K562 (cell line): ENCODE results near the gene ENOSF1. TPM values are rescaled to one million over a fixed set of nuclear protein-coding genes. Genes with fewer than 3 reads are reported as not detected.
A peak's percentile ranks its signal among the peaks of the same experiment; 100 is the strongest.

Experiments used
- AFF4 ChIP-seq: sonication (generic); formaldehyde crosslinking; IDR thresholded peaks from 2 replicates; pipeline ENCODE4 v1.8.0; 2023; ENCODE audit warnings: mild to moderate bottlenecking, missing genetic modification reagents
- MAZ ChIP-seq, 2 experiments: fragments of 450-650 bp in 1 of 2; sonication (generic) in 1 of 2; formaldehyde crosslinking; IDR thresholded peaks in 1 of 2; conservative IDR thresholded peaks in 1 of 2; 2 replicates each; pipeline versions ENCODE4 v1.4.0 to v1.5.0; 2020; ENCODE audit warnings: mild to moderate bottlenecking in 1 of 2, missing genetic modification reagents in 1 of 2
- MYBL2 ChIP-seq, 2 experiments: fragments of 450-650 bp in 1 of 2; sonication (generic) in 1 of 2; formaldehyde crosslinking in 1 of 2; IDR thresholded peaks; 2 replicates each; pipeline versions ENCODE4 v1.6.1 to v1.8.1; 2017 to 2022; ENCODE audit warnings: borderline replicate concordance in 1 of 2, inconsistent platforms in 1 of 2, low read depth in 1 of 2, mild to moderate bottlenecking in 1 of 2, missing genetic modification reagents in 1 of 2, moderate library complexity in 1 of 2
- RNF2 ChIP-seq: sonication (generic); IDR thresholded peaks from 2 replicates; pipeline ENCODE4 v1.6.1; 2016
- TCF3 ChIP-seq: sonication (generic); formaldehyde crosslinking; IDR thresholded peaks from 2 replicates; pipeline ENCODE4 v1.4.0; 2020; ENCODE audit warnings: mild to moderate bottlenecking, missing genetic modification reagents
- TRIM28 ChIP-seq: fragments of 450-650 bp; IDR thresholded peaks from 2 replicates; pipeline ENCODE4 v1.6.1; 2017
- ZNF830 ChIP-seq: fragments of 250-450 bp; sonication (Bioruptor Pico); IDR thresholded peaks from 2 replicates; pipeline ENCODE4 v1.5.0; 2021; ENCODE audit warnings: mild to moderate bottlenecking
- polyA plus RNA-seq, 8 experiments: library from polyadenylated mRNA; depleted of rRNA in 4 of 8; stranded (reverse) in 5 of 8; unstranded in 3 of 8; fragments of >200 nt; fragmentation: Nextera tagmentation in 2 of 8; fragmentation: Illumina TruSeq in 1 of 8; extraction: Ambion mirVana in 2 of 8; extraction: Trizol in 1 of 8; gene quantifications; 2 replicates each; pipeline versions ENCODE4 v1.2.1 to v1.2.3, GENCODE V29; 2011 to 2014; ENCODE audit warnings: inconsistent platforms in 1 of 8, missing spikeins in 1 of 8
- total RNA-seq, 7 experiments: library from RNA; depleted of rRNA in 6 of 7; stranded (reverse); fragments of >200 nt in 6 of 7; fragmentation: Illumina TruSeq in 2 of 7; extraction: Trizol in 2 of 7; gene quantifications; 2 replicates each; pipeline versions ENCODE4 v1.2.1 to v1.2.3, GENCODE V29; 2011 to 2021; ENCODE audit warnings: low replicate concordance in 1 of 7
- TF ChIP-seq, protein P1 (sequence below): fragments of 250-450 bp; sonication (Bioruptor Pico); IDR thresholded peaks from 2 replicates; pipeline ENCODE4 v1.4.0; 2020; ENCODE audit warnings: mild to moderate bottlenecking, moderate library complexity
- TF ChIP-seq, protein P2 (sequence below), 2 experiments: fragments of 450-650 bp; IDR thresholded peaks; 2 replicates each; pipeline ENCODE4 v1.6.1; 2016
- TF ChIP-seq, protein P3 (sequence below): sonication (generic); formaldehyde crosslinking; IDR thresholded peaks from 2 replicates; pipeline ENCODE4 v1.8.0; 2023; ENCODE audit warnings: missing genetic modification reagents, mild to moderate bottlenecking, borderline replicate concordance

Gene ENOSF1
- total and polyA plus RNA-seq, 9 of the 15 experiments (the other 6 are each of a cell fraction or from before 2014, with no cell fraction given) = 15.5 to 66.4 (median 46.5) TPM

DNA sequence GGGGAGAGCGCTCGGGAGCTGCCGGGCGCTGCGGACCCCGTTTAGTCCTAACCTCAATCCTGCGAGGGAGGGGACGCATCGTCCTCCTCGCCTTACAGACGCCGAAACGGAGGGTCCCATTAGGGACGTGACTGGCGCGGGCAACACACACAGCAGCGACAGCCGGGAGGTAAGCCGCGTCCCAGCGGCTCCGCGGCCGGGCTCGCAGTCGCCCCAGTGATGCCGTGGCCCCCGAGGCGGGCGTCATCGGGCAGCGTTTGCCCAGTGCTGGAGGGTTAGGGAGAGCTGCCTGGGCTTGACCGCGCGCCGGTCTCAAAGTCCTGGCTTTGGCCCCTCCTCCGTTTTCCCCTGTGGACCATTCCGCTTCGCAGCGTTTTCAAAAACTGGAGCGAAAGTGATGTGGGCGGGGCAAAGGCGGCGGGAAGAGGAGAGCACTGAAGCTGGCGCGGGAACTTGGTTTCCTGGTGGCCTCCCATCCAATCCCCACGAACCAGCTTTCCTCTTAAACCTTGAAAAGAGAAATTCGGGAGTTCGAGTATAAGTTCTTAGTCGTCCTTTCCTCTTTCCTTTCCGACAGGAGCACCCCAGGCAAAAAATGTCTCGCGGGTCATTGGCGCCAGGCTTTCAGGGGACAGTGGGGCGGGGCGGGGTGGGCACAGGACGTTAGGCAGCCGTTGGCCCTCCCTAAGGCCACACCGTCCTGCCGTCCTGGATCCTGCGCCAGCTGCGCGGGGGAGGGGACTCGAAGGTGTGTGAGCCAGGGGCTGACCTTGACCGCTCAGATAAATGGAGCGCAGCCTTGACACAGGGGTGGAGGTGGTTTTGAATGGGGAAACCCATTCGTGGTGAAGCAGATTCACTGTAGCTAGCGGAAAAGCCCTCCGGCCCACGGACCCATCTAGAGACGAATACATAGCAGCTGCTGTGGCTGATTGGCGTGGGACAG, 54.2 kb downstream of the ENOSF1 start (continued):
- TF ChIP-seq, protein P1, sequence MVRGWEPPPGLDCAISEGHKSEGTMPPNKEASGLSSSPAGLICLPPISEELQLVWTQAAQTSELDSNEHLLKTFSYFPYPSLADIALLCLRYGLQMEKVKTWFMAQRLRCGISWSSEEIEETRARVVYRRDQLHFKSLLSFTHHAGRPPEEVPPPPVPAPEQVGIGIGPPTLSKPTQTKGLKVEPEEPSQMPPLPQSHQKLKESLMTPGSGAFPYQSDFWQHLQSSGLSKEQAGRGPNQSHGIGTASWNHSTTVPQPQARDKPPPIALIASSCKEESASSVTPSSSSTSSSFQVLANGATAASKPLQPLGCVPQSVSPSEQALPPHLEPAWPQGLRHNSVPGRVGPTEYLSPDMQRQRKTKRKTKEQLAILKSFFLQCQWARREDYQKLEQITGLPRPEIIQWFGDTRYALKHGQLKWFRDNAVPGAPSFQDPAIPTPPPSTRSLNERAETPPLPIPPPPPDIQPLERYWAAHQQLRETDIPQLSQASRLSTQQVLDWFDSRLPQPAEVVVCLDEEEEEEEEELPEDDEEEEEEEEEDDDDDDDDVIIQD = no peak
- TF ChIP-seq ZNF830 (CRISPR knock-in tag) (no peak), TCF3 (CRISPR knock-in tag) (0 out of 2 replicates have a peak, but pooled peaks have one; percentile 1), MAZ (CRISPR knock-in tag; conservative IDR thresholded peaks at IDR 0.05 in 1 of 2, IDR thresholded peaks at IDR 0.05 in 1 of 2) (peak in 1 of 2 experiments; percentile 84; a peak in 3 of 4 replicates), AFF4 (CRISPR knock-in tag) (peak; percentile 88), MYBL2 (IDR thresholded peaks at IDR 0.05; ENCODE audit: low read depth) (peak; percentile 95), MYBL2 (CRISPR knock-in tag; IDR thresholded peaks at IDR 0.05; ENCODE audit: borderline replicate concordance) (no peak), TRIM28 (no peak), RNF2 (peak; percentile 15; the same call in 1 of the 2 replicates)
- TF ChIP-seq, protein P2, sequence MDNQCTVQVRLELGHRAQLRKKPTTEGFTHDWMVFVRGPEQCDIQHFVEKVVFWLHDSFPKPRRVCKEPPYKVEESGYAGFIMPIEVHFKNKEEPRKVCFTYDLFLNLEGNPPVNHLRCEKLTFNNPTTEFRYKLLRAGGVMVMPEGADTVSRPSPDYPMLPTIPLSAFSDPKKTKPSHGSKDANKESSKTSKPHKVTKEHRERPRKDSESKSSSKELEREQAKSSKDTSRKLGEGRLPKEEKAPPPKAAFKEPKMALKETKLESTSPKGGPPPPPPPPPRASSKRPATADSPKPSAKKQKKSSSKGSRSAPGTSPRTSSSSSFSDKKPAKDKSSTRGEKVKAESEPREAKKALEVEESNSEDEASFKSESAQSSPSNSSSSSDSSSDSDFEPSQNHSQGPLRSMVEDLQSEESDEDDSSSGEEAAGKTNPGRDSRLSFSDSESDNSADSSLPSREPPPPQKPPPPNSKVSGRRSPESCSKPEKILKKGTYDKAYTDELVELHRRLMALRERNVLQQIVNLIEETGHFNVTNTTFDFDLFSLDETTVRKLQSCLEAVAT (IDR thresholded peaks at IDR 0.05) = peak in 1 of 2 experiments; percentile 75; a peak in 1 of 4 replicates
- TF ChIP-seq, protein P3, sequence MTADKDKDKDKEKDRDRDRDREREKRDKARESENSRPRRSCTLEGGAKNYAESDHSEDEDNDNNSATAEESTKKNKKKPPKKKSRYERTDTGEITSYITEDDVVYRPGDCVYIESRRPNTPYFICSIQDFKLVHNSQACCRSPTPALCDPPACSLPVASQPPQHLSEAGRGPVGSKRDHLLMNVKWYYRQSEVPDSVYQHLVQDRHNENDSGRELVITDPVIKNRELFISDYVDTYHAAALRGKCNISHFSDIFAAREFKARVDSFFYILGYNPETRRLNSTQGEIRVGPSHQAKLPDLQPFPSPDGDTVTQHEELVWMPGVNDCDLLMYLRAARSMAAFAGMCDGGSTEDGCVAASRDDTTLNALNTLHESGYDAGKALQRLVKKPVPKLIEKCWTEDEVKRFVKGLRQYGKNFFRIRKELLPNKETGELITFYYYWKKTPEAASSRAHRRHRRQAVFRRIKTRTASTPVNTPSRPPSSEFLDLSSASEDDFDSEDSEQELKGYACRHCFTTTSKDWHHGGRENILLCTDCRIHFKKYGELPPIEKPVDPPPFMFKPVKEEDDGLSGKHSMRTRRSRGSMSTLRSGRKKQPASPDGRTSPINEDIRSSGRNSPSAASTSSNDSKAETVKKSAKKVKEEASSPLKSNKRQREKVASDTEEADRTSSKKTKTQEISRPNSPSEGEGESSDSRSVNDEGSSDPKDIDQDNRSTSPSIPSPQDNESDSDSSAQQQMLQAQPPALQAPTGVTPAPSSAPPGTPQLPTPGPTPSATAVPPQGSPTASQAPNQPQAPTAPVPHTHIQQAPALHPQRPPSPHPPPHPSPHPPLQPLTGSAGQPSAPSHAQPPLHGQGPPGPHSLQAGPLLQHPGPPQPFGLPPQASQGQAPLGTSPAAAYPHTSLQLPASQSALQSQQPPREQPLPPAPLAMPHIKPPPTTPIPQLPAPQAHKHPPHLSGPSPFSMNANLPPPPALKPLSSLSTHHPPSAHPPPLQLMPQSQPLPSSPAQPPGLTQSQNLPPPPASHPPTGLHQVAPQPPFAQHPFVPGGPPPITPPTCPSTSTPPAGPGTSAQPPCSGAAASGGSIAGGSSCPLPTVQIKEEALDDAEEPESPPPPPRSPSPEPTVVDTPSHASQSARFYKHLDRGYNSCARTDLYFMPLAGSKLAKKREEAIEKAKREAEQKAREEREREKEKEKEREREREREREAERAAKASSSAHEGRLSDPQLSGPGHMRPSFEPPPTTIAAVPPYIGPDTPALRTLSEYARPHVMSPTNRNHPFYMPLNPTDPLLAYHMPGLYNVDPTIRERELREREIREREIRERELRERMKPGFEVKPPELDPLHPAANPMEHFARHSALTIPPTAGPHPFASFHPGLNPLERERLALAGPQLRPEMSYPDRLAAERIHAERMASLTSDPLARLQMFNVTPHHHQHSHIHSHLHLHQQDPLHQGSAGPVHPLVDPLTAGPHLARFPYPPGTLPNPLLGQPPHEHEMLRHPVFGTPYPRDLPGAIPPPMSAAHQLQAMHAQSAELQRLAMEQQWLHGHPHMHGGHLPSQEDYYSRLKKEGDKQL (CRISPR knock-in tag) = 0 out of 2 replicates have a peak, but pooled peaks have one; percentile 72
